Ascending aorta (tissue), 2 donors: ENCODE measurements around the gene ST14. TPM values are rescaled to one million over a fixed set of nuclear protein-coding genes. Genes with fewer than 3 reads are reported as not detected.

Source experiments
- DNase-seq, 2 donors: peaks; one replicate each; pipeline ENCODE4 v3.0.0-alpha.2; 2019; ENCODE audit warnings: low spot score in 2 of 2
- H3K27ac ChIP-seq, 2 donors: fragments of 200-600 bp; sonication (generic); one replicate each; pipeline ENCODE4 v1.5.1; 2016 to 2017; ENCODE audit warnings: mild to moderate bottlenecking in 1 of 2
- H3K27me3 ChIP-seq: fragments of 200-600 bp; sonication (generic); one replicate; pipeline ENCODE4 v1.5.1; 2017
- H3K36me3 ChIP-seq, 2 donors: fragments of 200-600 bp; sonication (generic); one replicate each; pipeline ENCODE4 v1.5.1; 2016
- H3K4me1 ChIP-seq, 2 donors: fragments of 200-600 bp; sonication (generic); one replicate each; pipeline ENCODE4 v1.5.1; 2016 to 2017; ENCODE audit warnings: mild to moderate bottlenecking in 1 of 2
- H3K4me3 ChIP-seq, 2 donors: fragments of 200-600 bp; sonication (generic); one replicate each; pipeline ENCODE4 v1.5.1; 2016 to 2017; ENCODE audit warnings: mild to moderate bottlenecking in 1 of 2
- H3K9me3 ChIP-seq, 2 donors: fragments of 200-600 bp; sonication (generic); one replicate each; pipeline ENCODE4 v1.5.1; 2016
- CTCF ChIP-seq, 3 experiments: fragments of 200-600 bp in 2 of 3; fragments of 450-650 bp in 1 of 3; sonication (generic) in 2 of 3; IDR thresholded peaks; one replicate each; pipeline ENCODE4 v1.5.1; 2016 to 2019; ENCODE audit warnings: antibody characterized with exemption in 3 of 3, mild to moderate bottlenecking in 1 of 3, moderate library complexity in 1 of 3
- intact Hi-C: fragments of 100-400 bp; cut with DNase I; formaldehyde crosslinking; loops from one replicate; pipeline ENCODE4 v1.15.1; 2023
- total RNA-seq: library from RNA; depleted of rRNA; stranded (reverse); fragments of >200 nt; gene quantifications from one replicate; pipeline ENCODE4 v1.1.0, GENCODE V29; 2016

The ST14 gene
- total RNA-seq, 1 donor from 2014 or later, result 5.4 TPM

GRCh38 chr11:130136107-130136506 is 23.5 kb upstream of the ST14 start:
- intact Hi-C loops, result no loop called here
- Histone ChIP-seq H3K4me3 (no peak overlapping the region), H3K4me1 (no peaks in the 10 kb centered on the region), H3K27ac (no peak overlapping the region), H3K36me3 (peaks cover 44 to 67% of the 10 kb centered on the region in 2 donors), H3K9me3 (no peaks in the 10 kb centered on the region), H3K27me3 (no peaks in the 10 kb centered on the region)
- no peak for TF ChIP-seq CTCF (IDR thresholded peaks at IDR 0.05)
- peak in 1 of 2 donors; percentile 38 for DNase-seq

GRCh38 chr11:130137999-130138398 is 21.6 kb upstream of the ST14 start:
- intact Hi-C loops, result no loop called here
- Histone ChIP-seq H3K9me3 (no peaks in the 10 kb centered on the region), H3K4me3 (no peak overlapping the region), H3K36me3 (peaks cover 41 to 73% of the 10 kb centered on the region in 2 donors), H3K27ac (no peak overlapping the region), H3K27me3 (no peaks in the 10 kb centered on the region), H3K4me1 (peaks cover 0 to 3% of the 10 kb centered on the region in 2 donors)
- no peak for TF ChIP-seq CTCF (IDR thresholded peaks at IDR 0.05)
- peak in 1 of 2 donors; percentile 38 for DNase-seq

- H3K27ac ChIP-seq, result no peak overlapping the region
- H3K9me3 ChIP-seq, result no peaks in the 10 kb centered on the region
- peaks cover 0 to 3% of the 10 kb centered on the region in 2 donors for H3K4me1 ChIP-seq
- H3K36me3 ChIP-seq, result peaks cover 40 to 73% of the 10 kb centered on the region in 2 donors
- no peak for TF ChIP-seq CTCF (IDR thresholded peaks at IDR 0.05)
- intact Hi-C loops, result no loop called here
- peak in 1 of 2 donors; percentile 53 for DNase-seq
- H3K27me3 ChIP-seq, result no peaks in the 10 kb centered on the region
- no peak overlapping the region for H3K4me3 ChIP-seq
These were observed 20.2 kb upstream of the ST14 start for GRCh38 chr11:130139401-130139800.

GRCh38 chr11:130141561-130142341 is 17.8 kb upstream of the ST14 start:
- intact Hi-C loops, result no loop called here
- H3K36me3 ChIP-seq, result peaks cover 39 to 69% of the 10 kb centered on the region in 2 donors
- H3K27me3 ChIP-seq, result no peaks in the 10 kb centered on the region
- DNase-seq, result no peak
- TF ChIP-seq CTCF (IDR thresholded peaks at IDR 0.05), result no peak
- H3K4me3 ChIP-seq, result no peak overlapping the region
- H3K9me3 ChIP-seq, result no peaks in the 10 kb centered on the region
- H3K4me1 ChIP-seq, result peaks cover 0 to 3% of the 10 kb centered on the region in 2 donors
- no peak overlapping the region for H3K27ac ChIP-seq

- no peaks in the 10 kb centered on the region for H3K9me3 ChIP-seq
- H3K36me3 ChIP-seq, result peaks cover 39 to 58% of the 10 kb centered on the region in 2 donors
- H3K4me1 ChIP-seq, result peaks cover 0 to 3% of the 10 kb centered on the region in 2 donors
- no peak for DNase-seq
- no peaks in the 10 kb centered on the region for H3K27me3 ChIP-seq
- H3K4me3 ChIP-seq, result no peak overlapping the region
- no peak overlapping the region for H3K27ac ChIP-seq
- intact Hi-C loops, result no loop called here
- no peak for TF ChIP-seq CTCF (IDR thresholded peaks at IDR 0.05)
These were observed 15.4 kb upstream of the ST14 start for GRCh38 chr11:130144141-130144540.
